Mesodermal cell (in vitro differentiated cells): ENCODE measurements around the gene MAP1LC3B. TPM values are rescaled to one million over a fixed set of nuclear protein-coding genes. Genes with fewer than 3 reads are reported as not detected.

Experiments
- H3K27ac ChIP-seq: 2 replicates; pipeline ENCODE4 v1.7.0; 2013; ENCODE audit warnings: mild to moderate bottlenecking, low read depth, low read length, moderate library complexity; ENCODE audit not compliant: severe bottlenecking
- H3K36me3 ChIP-seq: 2 replicates; pipeline ENCODE4 v1.7.1; 2013; ENCODE audit warnings: mild to moderate bottlenecking, low read length, moderate library complexity; ENCODE audit not compliant: control insufficient read depth, insufficient read depth
- H3K4me1 ChIP-seq: one replicate; pipeline ENCODE4 v1.7.1; 2013; ENCODE audit warnings: mild to moderate bottlenecking, low read length; ENCODE audit not compliant: insufficient read depth, control insufficient read depth, poor library complexity, severe bottlenecking
- H3K4me3 ChIP-seq: 2 replicates; pipeline ENCODE4 v1.7.0; 2013; ENCODE audit warnings: low read length, control low read depth, mild to moderate bottlenecking; ENCODE audit not compliant: insufficient read depth, poor library complexity, severe bottlenecking; ENCODE audit errors: extremely low read depth
- H3K9me3 ChIP-seq: 2 replicates; pipeline ENCODE4 v1.7.1; 2013; ENCODE audit warnings: mild to moderate bottlenecking, low read length, moderate library complexity; ENCODE audit not compliant: control insufficient read depth
- WGBS, 2 experiments: methylation state at CpG; one replicate each; pipeline ENCODE4 v1.1.5; 2013; ENCODE audit warnings: missing lambda C conversion rate in 2 of 2; ENCODE audit not compliant: insufficient coverage in 2 of 2; 5-methylcytosine and 5-hydroxymethylcytosine counted together
- polyA plus RNA-seq, 2 experiments: library from polyadenylated mRNA; stranded (reverse); fragments of 50-300 nt; gene quantifications; one replicate each; pipeline ENCODE4 v1.2.3, GENCODE V29; 2013

The MAP1LC3B gene
- 114 TPM for polyA plus RNA-seq (2013, experiment 1 of 2)
- polyA plus RNA-seq (2013, experiment 2 of 2) = 115 TPM

DNA sequence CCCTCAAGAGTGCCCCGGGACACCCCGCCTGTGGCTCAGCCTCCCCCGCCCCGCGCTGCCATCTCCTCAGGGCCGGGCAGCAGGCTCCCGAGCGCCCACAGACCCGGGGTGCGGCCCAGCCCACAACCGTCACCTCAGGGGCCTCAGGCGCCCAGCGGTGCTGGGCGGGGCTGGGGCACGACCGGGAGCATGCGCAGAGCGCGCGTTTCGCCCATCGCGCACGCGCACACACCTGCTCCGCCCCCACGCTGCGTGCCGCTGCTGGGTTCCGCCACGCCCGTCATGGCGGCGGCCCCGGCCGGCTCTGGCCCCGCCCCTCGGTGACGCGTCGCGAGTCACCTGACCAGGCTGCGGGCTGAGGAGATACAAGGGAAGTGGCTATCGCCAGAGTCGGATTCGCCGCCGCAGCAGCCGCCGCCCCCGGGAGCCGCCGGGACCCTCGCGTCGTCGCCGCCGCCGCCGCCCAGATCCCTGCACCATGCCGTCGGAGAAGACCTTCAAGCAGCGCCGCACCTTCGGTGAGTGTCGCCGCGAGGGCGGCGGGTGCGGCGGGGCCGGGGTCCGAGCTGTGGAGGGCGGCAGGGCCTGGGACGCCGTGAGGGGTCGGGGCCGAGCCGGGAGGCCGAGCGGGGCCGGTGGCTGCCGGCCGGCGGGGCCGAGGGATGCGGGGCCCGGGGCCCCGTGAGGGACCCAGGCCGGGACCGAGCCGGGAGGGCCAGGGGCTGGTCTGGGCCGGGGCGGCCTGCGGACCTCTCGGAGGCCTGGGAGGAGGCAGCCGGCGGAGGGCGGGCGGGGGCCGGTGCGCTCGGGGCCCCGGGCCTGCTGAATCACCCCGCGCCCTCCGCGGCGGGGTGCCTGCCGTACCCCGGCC, at the start of gene MAP1LC3B:
Gene MAP1LC3B, plus strand, starts transcription at position 387 of the 871 bp plus-strand sequence. Its CDS starts 92 bp downstream, at position 479.
- Histone ChIP-seq H3K4me1 (peaks cover 7% of the 10 kb centered on the region), H3K27ac (peak within 1 kb of the TSS; percentile 89), H3K4me3 (peak within 1 kb of the TSS; percentile 77), H3K9me3 (no peaks in the 10 kb centered on the region), H3K36me3 (peaks cover 13% of the 10 kb centered on the region)
- WGBS, 2 experiments = 0 to 1% methylated on average over 90 to 99 of the region's 113 CpGs

GRCh38 chr16:87342504-87342903, 49.6 kb upstream of the MAP1LC3B start:
- Histone ChIP-seq H3K9me3 (no peaks in the 10 kb centered on the region), H3K4me3 (no peak overlapping the region), H3K4me1 (peaks cover 21% of the 10 kb centered on the region), H3K36me3 (peaks cover 63% of the 10 kb centered on the region), H3K27ac (no peak overlapping the region)
- WGBS, 2 experiments = 91 to 98% methylated on average over 16 to 19 of the region's 20 CpGs

GRCh38 chr16:87342978-87343752, 49.0 kb upstream of the MAP1LC3B start:
- 81 to 87% methylated on average over 21 to 24 of the region's 26 CpGs for WGBS, 2 experiments
- Histone ChIP-seq H3K4me1 (peaks cover 21% of the 10 kb centered on the region), H3K27ac (no peak overlapping the region)

DNA sequence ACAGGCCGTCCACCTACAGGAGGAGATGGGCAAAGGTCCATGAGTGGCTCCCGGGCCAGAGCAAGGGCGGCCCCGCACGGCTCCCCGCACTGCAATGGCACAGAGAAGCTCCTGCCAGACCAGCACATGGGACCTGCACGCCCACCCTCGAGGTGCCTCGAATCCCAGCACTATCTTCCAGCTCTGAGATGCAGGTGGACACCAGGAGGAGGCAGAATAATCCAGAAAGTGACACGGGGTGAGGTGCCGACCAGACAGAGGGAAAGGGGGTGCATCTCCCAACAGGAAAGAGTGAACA, 48.4 kb upstream of the MAP1LC3B start:
- WGBS, 2 experiments = 95 to 97% methylated on average over 6 to 11 of the region's 11 CpGs
- H3K4me1 ChIP-seq = peaks cover 21% of the 10 kb centered on the region
- no peaks in the 10 kb centered on the region for H3K9me3 ChIP-seq
- H3K27ac ChIP-seq = no peak overlapping the region
- peaks cover 64% of the 10 kb centered on the region for H3K36me3 ChIP-seq
- H3K4me3 ChIP-seq = no peak overlapping the region

More at GRCh38 chr16:87342978-87343752, 49.0 kb upstream of the MAP1LC3B start:
- Histone ChIP-seq H3K9me3 (no peaks in the 10 kb centered on the region), H3K36me3 (peaks cover 63% of the 10 kb centered on the region), H3K4me3 (no peak overlapping the region)

GRCh38 chr16:87344165-87344930, 47.8 kb upstream of the MAP1LC3B start:
- Histone ChIP-seq H3K4me3 (no peak overlapping the region), H3K27ac (no peak overlapping the region), H3K9me3 (no peaks in the 10 kb centered on the region), H3K36me3 (peaks cover 63% of the 10 kb centered on the region), H3K4me1 (peaks cover 21% of the 10 kb centered on the region)
- 91 to 93% methylated on average over 22 to 25 of the region's 34 CpGs for WGBS, 2 experiments

GRCh38 chr16:87344931-87345631, 47.1 kb upstream of the MAP1LC3B start:
- 76 to 78% methylated on average over 6 to 8 of the region's 17 CpGs for WGBS, 2 experiments
- H3K27ac ChIP-seq = no peak overlapping the region
- H3K9me3 ChIP-seq = no peaks in the 10 kb centered on the region
- no peak overlapping the region for H3K4me3 ChIP-seq
- peaks cover 21% of the 10 kb centered on the region for H3K4me1 ChIP-seq
- H3K36me3 ChIP-seq = peaks cover 55% of the 10 kb centered on the region

DNA sequence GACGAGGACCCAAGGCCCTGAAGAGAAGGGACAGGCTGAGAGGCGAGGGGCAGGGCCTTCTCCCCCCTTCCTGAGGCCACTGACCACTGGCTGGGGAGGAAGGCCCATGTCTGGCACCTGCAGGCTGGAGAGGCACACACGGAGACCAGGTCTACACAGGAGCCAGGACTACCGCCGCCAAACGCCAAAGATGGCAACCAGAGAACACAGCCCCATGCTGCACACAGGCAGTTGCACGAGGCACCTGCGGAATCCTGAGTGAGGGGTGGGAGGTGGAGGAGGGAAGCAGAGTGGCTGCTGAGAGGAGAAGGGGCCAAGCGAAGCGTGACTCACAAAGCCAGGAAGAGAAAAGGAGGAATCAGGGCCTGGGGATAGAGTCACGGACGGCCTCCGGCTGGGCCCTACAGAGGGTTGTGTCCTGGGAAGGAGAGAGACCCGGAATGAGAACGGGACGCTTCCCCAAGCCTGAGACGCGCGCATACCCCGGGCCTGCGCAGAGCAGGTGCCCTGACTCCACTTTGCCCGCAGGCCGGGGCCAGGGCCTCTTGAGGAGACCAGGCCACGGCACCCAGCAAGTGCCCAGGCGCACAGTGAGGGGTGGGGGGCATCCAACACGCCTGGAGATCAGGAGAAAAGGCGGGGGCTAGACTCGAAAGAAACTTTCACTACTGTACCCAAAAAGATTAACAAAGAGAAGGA, 46.3 kb upstream of the MAP1LC3B start:
- 83 to 90% methylated on average over 21 to 25 of the region's 28 CpGs for WGBS, 2 experiments
- peaks cover 47% of the 10 kb centered on the region for H3K36me3 ChIP-seq
- no peaks in the 10 kb centered on the region for H3K9me3 ChIP-seq
- H3K4me3 ChIP-seq = no peak overlapping the region
- peaks cover 25% of the 10 kb centered on the region for H3K4me1 ChIP-seq
- H3K27ac ChIP-seq = no peak overlapping the region

DNA sequence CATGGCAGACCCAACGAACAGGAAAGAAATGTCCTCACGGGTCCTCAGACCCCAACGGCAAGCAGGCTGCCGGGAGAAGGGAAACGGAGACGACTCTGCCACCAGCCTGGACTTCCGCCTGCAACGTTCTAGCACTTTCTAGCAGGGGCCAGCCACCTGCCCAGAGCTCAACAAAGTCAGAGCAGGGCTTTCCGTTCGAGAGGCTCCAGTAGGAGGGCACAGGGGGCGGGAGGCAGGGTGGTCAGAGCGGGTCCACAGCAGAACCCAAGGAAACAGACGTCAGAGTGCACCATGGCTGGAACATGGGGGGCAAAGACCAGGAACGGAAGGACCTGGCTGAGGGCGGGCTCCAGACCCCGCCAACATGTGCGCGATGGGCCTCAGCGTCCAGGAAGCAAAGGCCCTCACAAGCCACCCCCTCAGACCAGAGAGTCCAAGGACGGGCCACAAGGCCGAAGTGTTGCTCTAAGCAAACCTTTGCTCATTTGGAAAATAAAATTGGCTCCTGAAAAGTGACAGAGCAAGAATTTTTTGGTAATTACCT, 45.5 kb upstream of the MAP1LC3B start:
- Histone ChIP-seq H3K4me3 (no peak overlapping the region), H3K9me3 (no peaks in the 10 kb centered on the region), H3K27ac (no peak overlapping the region), H3K36me3 (peaks cover 45% of the 10 kb centered on the region), H3K4me1 (peaks cover 30% of the 10 kb centered on the region)
- WGBS, 2 experiments = 97% methylated on average over 17 to 19 of the region's 21 CpGs

DNA sequence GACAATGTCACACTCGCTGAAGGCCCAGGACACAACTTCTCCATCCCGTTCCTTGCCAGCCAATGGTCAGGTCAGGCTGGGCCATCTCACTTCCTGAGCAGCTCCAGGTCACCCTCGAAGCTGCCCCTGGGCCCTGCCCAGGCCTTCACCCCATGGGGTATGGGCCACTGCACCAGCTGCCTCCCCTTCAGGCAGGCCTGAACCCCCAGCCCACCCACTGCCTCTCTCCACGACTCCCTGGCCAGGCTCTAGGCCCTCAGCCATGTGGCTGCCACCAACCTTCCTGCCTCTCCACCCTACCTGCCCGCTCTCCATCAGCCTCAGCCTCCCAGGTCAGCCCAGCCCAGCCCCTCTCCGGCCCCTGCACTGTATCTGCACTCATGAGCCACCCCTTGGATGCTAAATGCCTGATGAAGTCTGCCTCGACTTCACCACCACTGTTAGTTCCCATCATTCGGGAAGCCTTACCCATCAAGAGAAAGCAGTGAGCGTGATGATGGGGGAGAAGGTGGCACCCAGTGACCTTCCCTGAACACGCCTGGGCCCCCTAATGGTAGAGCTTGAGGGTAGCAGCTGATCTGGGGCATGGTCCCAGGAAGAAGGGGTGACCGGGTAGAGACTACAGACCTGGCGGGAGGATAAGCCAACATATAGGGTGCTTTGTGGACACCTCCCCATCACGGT, 44.1 kb upstream of the MAP1LC3B start:
- 93 to 94% methylated on average over 9 to 11 of the region's 13 CpGs for WGBS, 2 experiments
- no peaks in the 10 kb centered on the region for H3K9me3 ChIP-seq

More for the DNA sequence above, 44.1 kb upstream of the MAP1LC3B start:
- H3K27ac ChIP-seq = no peak overlapping the region
- H3K36me3 ChIP-seq = peaks cover 33% of the 10 kb centered on the region
- no peak overlapping the region for H3K4me3 ChIP-seq
- peaks cover 30% of the 10 kb centered on the region for H3K4me1 ChIP-seq
